Thyroid gland (tissue), 4 donors: ENCODE data around the gene HCN1.

ENCODE experiments used
- POLR2A ChIP-seq, 2 donors: fragments of 450-650 bp; IDR thresholded peaks; one replicate each; pipeline ENCODE4 v1.6.1; 2017; ENCODE audit warnings: antibody characterized with exemption in 2 of 2, mild to moderate bottlenecking in 2 of 2, moderate library complexity in 1 of 2
- TF ChIP-seq, protein P1 (sequence below), 6 experiments: fragments of 200-600 bp in 3 of 6; fragments of 450-650 bp in 3 of 6; sonication (generic) in 3 of 6; IDR thresholded peaks; one replicate each; pipeline ENCODE4 v1.5.1; 2016 to 2019; ENCODE audit warnings: antibody characterized with exemption in 6 of 6, mild to moderate bottlenecking in 2 of 6, inconsistent platforms in 1 of 6, moderate library complexity in 1 of 6

DNA sequence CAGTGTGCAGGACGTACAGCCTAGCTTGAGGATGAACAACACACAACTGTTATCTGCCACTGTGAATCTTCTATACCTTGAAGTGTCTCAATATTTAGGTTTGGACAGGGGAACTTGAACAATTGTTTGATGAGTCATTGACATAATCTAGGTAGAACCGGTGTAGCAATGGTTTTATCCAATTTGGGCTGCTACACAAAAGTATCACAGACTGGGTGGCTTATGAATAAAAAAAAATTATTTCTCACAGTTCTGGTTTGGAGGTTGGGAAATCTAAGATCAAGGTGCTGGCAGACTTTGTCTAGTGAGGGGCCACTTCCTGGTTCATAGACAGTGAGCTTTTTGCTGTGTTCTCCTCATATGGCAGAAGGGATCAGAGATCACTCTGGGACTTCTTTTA lies 359.7 kb downstream of the HCN1 start:
- no peak for TF ChIP-seq POLR2A (IDR thresholded peaks at IDR 0.05)
- TF ChIP-seq, protein P1, sequence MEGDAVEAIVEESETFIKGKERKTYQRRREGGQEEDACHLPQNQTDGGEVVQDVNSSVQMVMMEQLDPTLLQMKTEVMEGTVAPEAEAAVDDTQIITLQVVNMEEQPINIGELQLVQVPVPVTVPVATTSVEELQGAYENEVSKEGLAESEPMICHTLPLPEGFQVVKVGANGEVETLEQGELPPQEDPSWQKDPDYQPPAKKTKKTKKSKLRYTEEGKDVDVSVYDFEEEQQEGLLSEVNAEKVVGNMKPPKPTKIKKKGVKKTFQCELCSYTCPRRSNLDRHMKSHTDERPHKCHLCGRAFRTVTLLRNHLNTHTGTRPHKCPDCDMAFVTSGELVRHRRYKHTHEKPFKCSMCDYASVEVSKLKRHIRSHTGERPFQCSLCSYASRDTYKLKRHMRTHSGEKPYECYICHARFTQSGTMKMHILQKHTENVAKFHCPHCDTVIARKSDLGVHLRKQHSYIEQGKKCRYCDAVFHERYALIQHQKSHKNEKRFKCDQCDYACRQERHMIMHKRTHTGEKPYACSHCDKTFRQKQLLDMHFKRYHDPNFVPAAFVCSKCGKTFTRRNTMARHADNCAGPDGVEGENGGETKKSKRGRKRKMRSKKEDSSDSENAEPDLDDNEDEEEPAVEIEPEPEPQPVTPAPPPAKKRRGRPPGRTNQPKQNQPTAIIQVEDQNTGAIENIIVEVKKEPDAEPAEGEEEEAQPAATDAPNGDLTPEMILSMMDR (IDR thresholded peaks at IDR 0.05): no peak
